Measurements from ENCODE around the gene CSF3.
"Not testable (repeated sequence)": the region's sequence is repeated elsewhere in the genome, so short reads cannot be mapped to it uniquely, and the experiment has no call there.

Gene CSF3

GRCh38 chr17:40005520-40005919 lies 9.7 kb upstream of the CSF3 start:
- no peak overlapping the region for H3K4me2 ChIP-seq (ENCODE audit: low read length)
- H3K36me3 ChIP-seq (ENCODE audit: insufficient read depth, low read length), result no peaks in the 10 kb centered on the region
- no peaks in the 10 kb centered on the region for H3K79me2 ChIP-seq (ENCODE audit: insufficient read depth, low read length)
- no peaks in the 10 kb centered on the region for H3K9me2 ChIP-seq (ENCODE audit: low read depth, low read length)
- H3K9me3 ChIP-seq (ENCODE audit: low read length), result no peaks in the 10 kb centered on the region
- TF ChIP-seq EZH2 (IDR thresholded peaks at IDR 0.05; ENCODE audit: borderline replicate concordance, low read length) (no peak), CTCF (IDR thresholded peaks at IDR 0.05; ENCODE audit: low read length) (no peak)
- no peak overlapping the region for H3K9ac ChIP-seq (ENCODE audit: low read length)
- H3F3A ChIP-seq (ENCODE audit: insufficient read depth, low read length), result no peaks in the 10 kb centered on the region
- H4K20me1 ChIP-seq (ENCODE audit: insufficient read depth, low read length), result no peaks in the 10 kb centered on the region
- H3K27me3 ChIP-seq (ENCODE audit: insufficient read depth, low read length), result no peaks in the 10 kb centered on the region
- no peak overlapping the region for H3K4me3 ChIP-seq (ENCODE audit: low read depth, low read length, poor library complexity, severe bottlenecking)
- H3K4me1 ChIP-seq (ENCODE audit: insufficient read depth, low read length, severe bottlenecking), result no peaks in the 10 kb centered on the region
- no peak overlapping the region for H3K27ac ChIP-seq (ENCODE audit: low read depth, low read length, poor library complexity, severe bottlenecking)
- H2AFZ ChIP-seq (ENCODE audit: low read length), result no peak overlapping the region

- not testable (repeated sequence) for H3K27ac ChIP-seq (ENCODE audit: low read depth, low read length, poor library complexity, severe bottlenecking)
Measured at GRCh38 chr17:40010946-40011500, 4.2 kb upstream of the CSF3 start.

GRCh38 chr17:40012017-40012647 lies 3.1 kb upstream of the CSF3 start:
- not testable (repeated sequence) for H3K9me3 ChIP-seq (ENCODE audit: low read length); H3K27me3 ChIP-seq (ENCODE audit: insufficient read depth, low read length); H3K4me3 ChIP-seq (ENCODE audit: low read depth, low read length, poor library complexity, severe bottlenecking); H3K36me3 ChIP-seq (ENCODE audit: insufficient read depth, low read length); H3K9ac ChIP-seq (ENCODE audit: low read length); H3K79me2 ChIP-seq (ENCODE audit: insufficient read depth, low read length); H2AFZ ChIP-seq (ENCODE audit: low read length); H3K4me1 ChIP-seq (ENCODE audit: insufficient read depth, low read length, severe bottlenecking); H3K27ac ChIP-seq (ENCODE audit: low read depth, low read length, poor library complexity, severe bottlenecking); H3K4me2 ChIP-seq (ENCODE audit: low read length); H3F3A ChIP-seq (ENCODE audit: insufficient read depth, low read length); H4K20me1 ChIP-seq (ENCODE audit: insufficient read depth, low read length); H3K9me2 ChIP-seq (ENCODE audit: low read depth, low read length)

More at GRCh38 chr17:40010946-40011500, 4.2 kb upstream of the CSF3 start:
- H3K9me3 ChIP-seq (ENCODE audit: low read length); H3K4me3 ChIP-seq (ENCODE audit: low read depth, low read length, poor library complexity, severe bottlenecking); H3K4me2 ChIP-seq (ENCODE audit: low read length); H3F3A ChIP-seq (ENCODE audit: insufficient read depth, low read length); H3K4me1 ChIP-seq (ENCODE audit: insufficient read depth, low read length, severe bottlenecking); H3K27me3 ChIP-seq (ENCODE audit: insufficient read depth, low read length); H3K9me2 ChIP-seq (ENCODE audit: low read depth, low read length); H3K9ac ChIP-seq (ENCODE audit: low read length); H3K79me2 ChIP-seq (ENCODE audit: insufficient read depth, low read length); H2AFZ ChIP-seq (ENCODE audit: low read length); H3K36me3 ChIP-seq (ENCODE audit: insufficient read depth, low read length); H4K20me1 ChIP-seq (ENCODE audit: insufficient read depth, low read length): not testable (repeated sequence)

GRCh38 chr17:40014375-40014980 lies 762 bp upstream of the CSF3 start:
- TF ChIP-seq EZH2 (IDR thresholded peaks at IDR 0.05; ENCODE audit: borderline replicate concordance, low read length) (no peak), CTCF (IDR thresholded peaks at IDR 0.05; ENCODE audit: low read length) (no peak)

More at GRCh38 chr17:40014375-40014980, 762 bp upstream of the CSF3 start:
- H3K27ac ChIP-seq (ENCODE audit: low read depth, low read length, poor library complexity, severe bottlenecking), result no peak overlapping the region
- no peaks in the 10 kb centered on the region for H3K9me3 ChIP-seq (ENCODE audit: low read length)
- no peaks in the 10 kb centered on the region for H3F3A ChIP-seq (ENCODE audit: insufficient read depth, low read length)
- H3K36me3 ChIP-seq (ENCODE audit: insufficient read depth, low read length), result 0 out of 2 replicates have a peak, but pooled peaks cover 6% of the 10 kb centered on the region
- H3K27me3 ChIP-seq (ENCODE audit: insufficient read depth, low read length), result no peaks in the 10 kb centered on the region
- no peak overlapping the region for H3K9ac ChIP-seq (ENCODE audit: low read length)
- no peak overlapping the region for H3K4me3 ChIP-seq (ENCODE audit: low read depth, low read length, poor library complexity, severe bottlenecking)
- H3K79me2 ChIP-seq (ENCODE audit: insufficient read depth, low read length), result no peaks in the 10 kb centered on the region
- no peaks in the 10 kb centered on the region for H4K20me1 ChIP-seq (ENCODE audit: insufficient read depth, low read length)
- no peaks in the 10 kb centered on the region for H3K4me1 ChIP-seq (ENCODE audit: insufficient read depth, low read length, severe bottlenecking)
- no peak overlapping the region for H2AFZ ChIP-seq (ENCODE audit: low read length)
- H3K9me2 ChIP-seq (ENCODE audit: low read depth, low read length), result no peaks in the 10 kb centered on the region
- no peak overlapping the region for H3K4me2 ChIP-seq (ENCODE audit: low read length)

Data from OCI-LY1 (cell line).